Ovary (tissue), 3 donors: ENCODE results near the gene SLC2A5.

Experiments
- EP300 ChIP-seq: sonication (generic); formaldehyde crosslinking; IDR thresholded peaks from one replicate; pipeline ENCODE4 v1.6.1; 2017; ENCODE audit warnings: antibody characterized with exemption
- POLR2A ChIP-seq: fragments of 450-650 bp; IDR thresholded peaks from one replicate; pipeline ENCODE4 v1.6.1; 2017; ENCODE audit warnings: antibody characterized with exemption, mild to moderate bottlenecking, moderate library complexity
- TF ChIP-seq, protein P1 (sequence below), 3 donors: fragments of 450-650 bp in 2 of 3; fragments of 200-600 bp in 1 of 3; IDR thresholded peaks; one replicate each; pipeline versions ENCODE4 v1.5.1 to v1.8.0; 2016 to 2022; ENCODE audit warnings: antibody characterized with exemption in 3 of 3, mild to moderate bottlenecking in 1 of 3
- donor health status: DM: no; HTN: no; CAD: no.

DNA sequence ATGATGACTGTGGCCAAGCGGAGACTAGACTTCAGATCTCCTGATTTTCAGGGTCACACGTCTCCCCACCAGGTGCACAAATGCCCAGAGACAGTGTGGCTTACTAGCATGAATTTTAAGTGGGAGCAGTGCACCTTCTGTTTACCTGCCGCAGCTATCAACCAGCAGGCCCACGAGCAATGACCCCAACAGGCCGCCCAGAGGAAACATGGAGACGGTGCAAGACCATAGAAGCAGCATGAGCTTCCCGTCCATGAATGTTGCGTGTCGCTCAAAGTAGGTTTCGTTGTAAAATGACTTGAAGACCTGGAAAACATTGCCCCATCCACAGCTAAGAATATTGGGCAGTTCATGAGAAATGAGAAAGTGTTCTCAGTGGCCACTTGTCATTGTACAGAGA is 46.7 kb downstream of the SLC2A5 start:
- TF ChIP-seq, protein P1, sequence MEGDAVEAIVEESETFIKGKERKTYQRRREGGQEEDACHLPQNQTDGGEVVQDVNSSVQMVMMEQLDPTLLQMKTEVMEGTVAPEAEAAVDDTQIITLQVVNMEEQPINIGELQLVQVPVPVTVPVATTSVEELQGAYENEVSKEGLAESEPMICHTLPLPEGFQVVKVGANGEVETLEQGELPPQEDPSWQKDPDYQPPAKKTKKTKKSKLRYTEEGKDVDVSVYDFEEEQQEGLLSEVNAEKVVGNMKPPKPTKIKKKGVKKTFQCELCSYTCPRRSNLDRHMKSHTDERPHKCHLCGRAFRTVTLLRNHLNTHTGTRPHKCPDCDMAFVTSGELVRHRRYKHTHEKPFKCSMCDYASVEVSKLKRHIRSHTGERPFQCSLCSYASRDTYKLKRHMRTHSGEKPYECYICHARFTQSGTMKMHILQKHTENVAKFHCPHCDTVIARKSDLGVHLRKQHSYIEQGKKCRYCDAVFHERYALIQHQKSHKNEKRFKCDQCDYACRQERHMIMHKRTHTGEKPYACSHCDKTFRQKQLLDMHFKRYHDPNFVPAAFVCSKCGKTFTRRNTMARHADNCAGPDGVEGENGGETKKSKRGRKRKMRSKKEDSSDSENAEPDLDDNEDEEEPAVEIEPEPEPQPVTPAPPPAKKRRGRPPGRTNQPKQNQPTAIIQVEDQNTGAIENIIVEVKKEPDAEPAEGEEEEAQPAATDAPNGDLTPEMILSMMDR (IDR thresholded peaks at IDR 0.05): no peak
- TF ChIP-seq POLR2A: no peak
- no peak for TF ChIP-seq EP300
